ENCODE data around the gene NIPA2.
A peak's percentile ranks its signal among the peaks of the same experiment; 100 is the strongest.

NIPA2 gene

GRCh38 chr15:22844421-22845288 is 6.2 kb downstream of the NIPA2 start:
- DNase-seq, result no peak

- DNase-seq, result peak; percentile 5
Measured at GRCh38 chr15:22845289-22845900, 6.9 kb downstream of the NIPA2 start.

GRCh38 chr15:22846073-22846472 is 7.6 kb downstream of the NIPA2 start:
- DNase-seq, result no peak

GRCh38 chr15:22850055-22850454 is 11.6 kb downstream of the NIPA2 start:
- DNase-seq, result no peak

GRCh38 chr15:22851513-22851912 is 13.0 kb downstream of the NIPA2 start:
- DNase-seq, result no peak

- no peak for DNase-seq
Measured at GRCh38 chr15:22855791-22856190, 17.3 kb downstream of the NIPA2 start.

- no peak for DNase-seq
Measured at GRCh38 chr15:22856659-22857058, 18.2 kb downstream of the NIPA2 start.

- DNase-seq, result no peak
Measured at GRCh38 chr15:22861161-22861560, 22.7 kb downstream of the NIPA2 start.

GRCh38 chr15:22863356-22863755 is 24.9 kb downstream of the NIPA2 start:
- no peak for DNase-seq

- DNase-seq, result no peak
Measured at GRCh38 chr15:22866079-22866478, 27.6 kb downstream of the NIPA2 start.

- DNase-seq, result no peak
Measured at GRCh38 chr15:22867886-22868285, 29.4 kb downstream of the NIPA2 start.

- DNase-seq, result no peak
Measured at GRCh38 chr15:22868495-22868894, 30.0 kb downstream of the NIPA2 start.

- DNase-seq, result no peak
Measured at GRCh38 chr15:22868928-22869327, 30.5 kb downstream of the NIPA2 start.

- no peak for DNase-seq
Measured at GRCh38 chr15:22869856-22870255, 31.4 kb downstream of the NIPA2 start.

GRCh38 chr15:22870865-22871264 is 32.4 kb downstream of the NIPA2 start:
- DNase-seq, result no peak

- DNase-seq, result no peak
Measured at GRCh38 chr15:22871481-22872086, 33.1 kb downstream of the NIPA2 start.

- DNase-seq, result no peak
Measured at GRCh38 chr15:22872936-22873701, 34.7 kb downstream of the NIPA2 start.

GRCh38 chr15:22873841-22874240 is 35.4 kb downstream of the NIPA2 start:
- DNase-seq, result no peak

- DNase-seq, result no peak
Measured at GRCh38 chr15:22874256-22874655, 35.8 kb downstream of the NIPA2 start.

- DNase-seq, result no peak
Measured at GRCh38 chr15:22874966-22875365, 36.5 kb downstream of the NIPA2 start.

- DNase-seq, result no peak
Measured at GRCh38 chr15:22877117-22877516, 38.7 kb downstream of the NIPA2 start.

GRCh38 chr15:22877607-22878006 is 39.1 kb downstream of the NIPA2 start:
- no peak for DNase-seq

GRCh38 chr15:22878103-22878502 is 39.6 kb downstream of the NIPA2 start:
- no peak for DNase-seq
